Loucy (cell line): Measurements from ENCODE around the gene ZBTB20.

Experiments
- CTCF ChIP-seq: fragments of 200-600 bp; sonication (generic); conservative IDR thresholded peaks from 2 replicates; pipeline ENCODE4 v1.5.1; 2014; ENCODE audit warnings: mild to moderate bottlenecking, antibody characterized with exemption, low read length
- EZH2phosphoT487 ChIP-seq: fragments of 200-600 bp; IDR thresholded peaks from 2 replicates; pipeline ENCODE4 v1.6.1; 2018; ENCODE audit warnings: antibody characterized with exemption, mild to moderate bottlenecking, moderate library complexity, borderline replicate concordance

- no peak for TF ChIP-seq CTCF
- TF ChIP-seq EZH2phosphoT487, result no peak
Measured at GRCh38 chr3:114857299-114857701, 289.8 kb downstream of the ZBTB20 start.
